GM23338 (cell line): ENCODE results near the gene PUM1. TPM values are rescaled to one million over a fixed set of nuclear protein-coding genes. Genes with fewer than 3 reads are reported as not detected.

Experiments
- ATAC-seq: fragments of 200-7000 bp; cut with Tn5 transposase; 3 replicates; pipeline ENCODE4 v1.9.1; 2020
- DNase-seq: peaks from one replicate; pipeline ENCODE4 v3.0.0-alpha.2; 2015; ENCODE audit warnings: low spot score
- H2AFZ ChIP-seq: fragments of 200-600 bp; sonication (generic); 2 replicates; pipeline ENCODE4 v1.8.0; 2016; ENCODE audit warnings: antibody characterized with exemption, mild to moderate bottlenecking, moderate library complexity
- H3F3A ChIP-seq: fragments of 200-600 bp; sonication (generic); replicated peaks from 2 replicates; pipeline ENCODE4 v1.8.0; 2017; ENCODE audit warnings: antibody characterized with exemption, mixed run types, low read depth
- H3K27ac ChIP-seq: fragments of 200-600 bp; sonication (generic); 2 replicates; pipeline ENCODE4 v1.6.1; 2016; ENCODE audit warnings: low read depth
- H3K27me3 ChIP-seq: fragments of 200-600 bp; sonication (generic); 2 replicates; pipeline ENCODE4 v1.8.0; 2016; ENCODE audit warnings: mild to moderate bottlenecking, mixed run types, moderate library complexity; ENCODE audit not compliant: insufficient read depth
- H3K36me3 ChIP-seq: fragments of 200-600 bp; sonication (generic); 2 replicates; pipeline ENCODE4 v1.8.0; 2016; ENCODE audit warnings: mild to moderate bottlenecking; ENCODE audit not compliant: insufficient read depth
- H3K4me1 ChIP-seq: fragments of 200-600 bp; sonication (generic); 2 replicates; pipeline ENCODE4 v1.8.0; 2016; ENCODE audit warnings: mild to moderate bottlenecking, moderate library complexity; ENCODE audit not compliant: insufficient read depth
- H3K4me2 ChIP-seq: fragments of 200-600 bp; sonication (generic); 2 replicates; pipeline ENCODE4 v1.7.1; 2017; ENCODE audit warnings: mixed run types
- H3K4me3 ChIP-seq: fragments of 200-600 bp; sonication (generic); 2 replicates; pipeline ENCODE4 v1.6.1; 2016; ENCODE audit warnings: mixed run types
- H3K79me2 ChIP-seq: fragments of 200-600 bp; sonication (generic); replicated peaks from 2 replicates; pipeline ENCODE4 v1.8.0; 2017; ENCODE audit warnings: mild to moderate bottlenecking; ENCODE audit not compliant: insufficient read depth
- H3K9me2 ChIP-seq: fragments of 200-600 bp; sonication (generic); 2 replicates; pipeline ENCODE4 v1.8.0; 2017; ENCODE audit not compliant: insufficient read depth
- H4K20me1 ChIP-seq: fragments of 200-600 bp; sonication (generic); replicated peaks from 2 replicates; pipeline ENCODE4 v1.8.0; 2017; ENCODE audit warnings: mild to moderate bottlenecking; ENCODE audit not compliant: insufficient read depth
- H3K27ac Mint-ChIP-seq: 2 replicates; pipeline ENCODE4 v1.8.0; 2020; ENCODE audit warnings: inconsistent platforms, mild to moderate bottlenecking, moderate library complexity, mixed read lengths
- H3K27me3 Mint-ChIP-seq: 3 replicates; pipeline ENCODE4 v1.8.0; 2022; ENCODE audit warnings: low read depth, mild to moderate bottlenecking, moderate library complexity, mixed read lengths, inconsistent platforms; ENCODE audit not compliant: insufficient read depth, poor library complexity
- H3K36me3 Mint-ChIP-seq: 3 replicates; pipeline ENCODE4 v1.8.0; 2021; ENCODE audit warnings: low read depth, mild to moderate bottlenecking, inconsistent platforms, moderate library complexity, mixed read lengths
- H3K4me1 Mint-ChIP-seq: 3 replicates; pipeline ENCODE4 v1.8.0; 2020; ENCODE audit warnings: mild to moderate bottlenecking, inconsistent platforms, mixed read lengths
- H3K4me3 Mint-ChIP-seq: 3 replicates; pipeline ENCODE4 v1.8.0; 2021; ENCODE audit warnings: moderate library complexity, mild to moderate bottlenecking, inconsistent platforms, mixed read lengths
- H3K9me3 Mint-ChIP-seq: 3 replicates; pipeline ENCODE4 v1.8.0; 2020; ENCODE audit warnings: moderate library complexity, mild to moderate bottlenecking, inconsistent platforms, mixed read lengths
- CREB1 ChIP-seq: fragments of 250-450 bp; sonication (Bioruptor Pico); IDR thresholded peaks from 2 replicates; pipeline ENCODE4 v1.5.0; 2020; ENCODE audit warnings: low read depth, mild to moderate bottlenecking, moderate library complexity
- CTCF ChIP-seq, 2 experiments: fragments of 200-600 bp in 1 of 2; sonication (generic) in 1 of 2; conservative IDR thresholded peaks; 2 replicates each; pipeline versions ENCODE4 v1.5.1 to v1.6.1; 2016 to 2017; ENCODE audit warnings: antibody characterized with exemption in 2 of 2, low read depth in 2 of 2, mild to moderate bottlenecking in 2 of 2, moderate library complexity in 1 of 2
- EZH2 ChIP-seq: fragments of 200-600 bp; sonication (generic); IDR thresholded peaks from one replicate; pipeline ENCODE4 v1.8.0; 2017; ENCODE audit warnings: antibody characterized with exemption, mild to moderate bottlenecking, low read depth; ENCODE audit not compliant: unreplicated experiment
- EZH2phosphoT487 ChIP-seq: fragments of 200-600 bp; sonication (generic); IDR thresholded peaks from one replicate; pipeline ENCODE4 v1.8.1; 2018; ENCODE audit warnings: antibody characterized with exemption; ENCODE audit not compliant: unreplicated experiment
- JUNB ChIP-seq: IDR thresholded peaks from one replicate; pipeline ENCODE4 v1.6.1; 2016; ENCODE audit warnings: antibody characterized with exemption; ENCODE audit not compliant: unreplicated experiment
- NANOG ChIP-seq: IDR thresholded peaks from 2 replicates; pipeline ENCODE4 v1.6.1; 2016; ENCODE audit warnings: antibody characterized with exemption, borderline replicate concordance
- POLR2AphosphoS5 ChIP-seq: IDR thresholded peaks from 2 replicates; pipeline ENCODE4 v1.6.1; 2016; ENCODE audit warnings: antibody characterized with exemption, low read depth
- STAT1 ChIP-seq: IDR thresholded peaks from one replicate; pipeline ENCODE4 v1.6.1; 2016; ENCODE audit warnings: antibody characterized with exemption; ENCODE audit not compliant: unreplicated experiment
- ZNF114 ChIP-seq: fragments of 250-450 bp; sonication (Bioruptor Pico); IDR thresholded peaks from 2 replicates; pipeline ENCODE4 v1.5.0; 2020; ENCODE audit warnings: mild to moderate bottlenecking, moderate library complexity
- ZNF331 ChIP-seq: fragments of 250-450 bp; sonication (Bioruptor Pico); IDR thresholded peaks from 2 replicates; pipeline ENCODE4 v1.5.0; 2020; ENCODE audit warnings: low read depth, mild to moderate bottlenecking, moderate library complexity
- polyA plus RNA-seq: library from polyadenylated mRNA; unstranded; fragments of >200 nt; fragmentation: Nextera tagmentation; extraction: Ambion mirVana; gene quantifications from 2 replicates; pipeline ENCODE4 v1.2.1, GENCODE V29; 2016
- total RNA-seq: library from RNA; depleted of rRNA; stranded (reverse); fragments of >200 nt; shearing (Covaris generic); gene quantifications from 2 replicates; pipeline ENCODE4 v1.2.3, GENCODE V29; 2014
- TF ChIP-seq, protein P1 (sequence below): IDR thresholded peaks from one replicate; pipeline ENCODE4 v1.6.1; 2018; ENCODE audit warnings: antibody characterized with exemption; ENCODE audit not compliant: unreplicated experiment
- TF ChIP-seq, protein P2 (sequence below): fragments of 250-450 bp; sonication (Bioruptor Pico); IDR thresholded peaks from 2 replicates; pipeline ENCODE4 v1.5.0; 2020; ENCODE audit warnings: mild to moderate bottlenecking, moderate library complexity
- TF ChIP-seq, protein P3 (sequence below): IDR thresholded peaks from 2 replicates; pipeline ENCODE4 v1.6.1; 2016; ENCODE audit warnings: antibody characterized with exemption

Gene PUM1
- total and polyA plus RNA-seq, 2 experiments from 2014 or later, result 44.4 to 117 TPM

DNA sequence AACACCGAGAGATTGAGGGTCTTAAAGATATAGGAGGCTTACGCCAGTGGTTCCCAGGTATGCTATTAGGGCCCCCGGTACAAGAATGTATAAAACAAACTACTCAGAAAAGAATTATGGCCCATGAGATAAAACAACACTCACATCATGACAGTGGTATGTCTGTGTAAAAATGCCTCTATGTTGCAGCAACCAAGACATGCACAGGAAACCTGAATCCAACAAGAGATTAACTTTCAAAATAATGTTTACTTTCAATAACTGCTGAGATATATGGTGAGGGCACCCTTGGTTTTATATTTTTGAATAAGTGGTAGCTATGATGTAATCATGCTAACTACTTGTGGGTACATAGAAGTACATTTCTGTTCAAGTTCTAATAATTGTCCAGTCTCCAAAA lies 74.9 kb downstream of the PUM1 start:
- no peak overlapping the region for H3K27ac ChIP-seq
- Mint-ChIP-seq H3K4me1 (peaks cover 32% of the 10 kb centered on the region), H3K27ac (no peak overlapping the region), H3K36me3 (peaks cover 54% of the 10 kb centered on the region), H3K9me3 (no peaks in the 10 kb centered on the region), H3K27me3 (peaks cover 2% of the 10 kb centered on the region), H3K4me3 (no peak overlapping the region)
- H2AFZ ChIP-seq, result no peak overlapping the region
- TF ChIP-seq CREB1 (CRISPR knock-in tag) (no peak), ZNF331 (CRISPR knock-in tag) (no peak), POLR2AphosphoS5 (no peak), NANOG (no peak), EZH2phosphoT487 (no peak), CTCF (conservative IDR thresholded peaks at IDR 0.05; ENCODE audit: low read depth in 2 of 2) (no peak), JUNB (no peak), EZH2 (no peak), ZNF114 (CRISPR knock-in tag) (no peak), STAT1 (no peak)
- TF ChIP-seq, protein P1, sequence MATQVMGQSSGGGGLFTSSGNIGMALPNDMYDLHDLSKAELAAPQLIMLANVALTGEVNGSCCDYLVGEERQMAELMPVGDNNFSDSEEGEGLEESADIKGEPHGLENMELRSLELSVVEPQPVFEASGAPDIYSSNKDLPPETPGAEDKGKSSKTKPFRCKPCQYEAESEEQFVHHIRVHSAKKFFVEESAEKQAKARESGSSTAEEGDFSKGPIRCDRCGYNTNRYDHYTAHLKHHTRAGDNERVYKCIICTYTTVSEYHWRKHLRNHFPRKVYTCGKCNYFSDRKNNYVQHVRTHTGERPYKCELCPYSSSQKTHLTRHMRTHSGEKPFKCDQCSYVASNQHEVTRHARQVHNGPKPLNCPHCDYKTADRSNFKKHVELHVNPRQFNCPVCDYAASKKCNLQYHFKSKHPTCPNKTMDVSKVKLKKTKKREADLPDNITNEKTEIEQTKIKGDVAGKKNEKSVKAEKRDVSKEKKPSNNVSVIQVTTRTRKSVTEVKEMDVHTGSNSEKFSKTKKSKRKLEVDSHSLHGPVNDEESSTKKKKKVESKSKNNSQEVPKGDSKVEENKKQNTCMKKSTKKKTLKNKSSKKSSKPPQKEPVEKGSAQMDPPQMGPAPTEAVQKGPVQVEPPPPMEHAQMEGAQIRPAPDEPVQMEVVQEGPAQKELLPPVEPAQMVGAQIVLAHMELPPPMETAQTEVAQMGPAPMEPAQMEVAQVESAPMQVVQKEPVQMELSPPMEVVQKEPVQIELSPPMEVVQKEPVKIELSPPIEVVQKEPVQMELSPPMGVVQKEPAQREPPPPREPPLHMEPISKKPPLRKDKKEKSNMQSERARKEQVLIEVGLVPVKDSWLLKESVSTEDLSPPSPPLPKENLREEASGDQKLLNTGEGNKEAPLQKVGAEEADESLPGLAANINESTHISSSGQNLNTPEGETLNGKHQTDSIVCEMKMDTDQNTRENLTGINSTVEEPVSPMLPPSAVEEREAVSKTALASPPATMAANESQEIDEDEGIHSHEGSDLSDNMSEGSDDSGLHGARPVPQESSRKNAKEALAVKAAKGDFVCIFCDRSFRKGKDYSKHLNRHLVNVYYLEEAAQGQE, result no peak
- TF ChIP-seq, protein P2, sequence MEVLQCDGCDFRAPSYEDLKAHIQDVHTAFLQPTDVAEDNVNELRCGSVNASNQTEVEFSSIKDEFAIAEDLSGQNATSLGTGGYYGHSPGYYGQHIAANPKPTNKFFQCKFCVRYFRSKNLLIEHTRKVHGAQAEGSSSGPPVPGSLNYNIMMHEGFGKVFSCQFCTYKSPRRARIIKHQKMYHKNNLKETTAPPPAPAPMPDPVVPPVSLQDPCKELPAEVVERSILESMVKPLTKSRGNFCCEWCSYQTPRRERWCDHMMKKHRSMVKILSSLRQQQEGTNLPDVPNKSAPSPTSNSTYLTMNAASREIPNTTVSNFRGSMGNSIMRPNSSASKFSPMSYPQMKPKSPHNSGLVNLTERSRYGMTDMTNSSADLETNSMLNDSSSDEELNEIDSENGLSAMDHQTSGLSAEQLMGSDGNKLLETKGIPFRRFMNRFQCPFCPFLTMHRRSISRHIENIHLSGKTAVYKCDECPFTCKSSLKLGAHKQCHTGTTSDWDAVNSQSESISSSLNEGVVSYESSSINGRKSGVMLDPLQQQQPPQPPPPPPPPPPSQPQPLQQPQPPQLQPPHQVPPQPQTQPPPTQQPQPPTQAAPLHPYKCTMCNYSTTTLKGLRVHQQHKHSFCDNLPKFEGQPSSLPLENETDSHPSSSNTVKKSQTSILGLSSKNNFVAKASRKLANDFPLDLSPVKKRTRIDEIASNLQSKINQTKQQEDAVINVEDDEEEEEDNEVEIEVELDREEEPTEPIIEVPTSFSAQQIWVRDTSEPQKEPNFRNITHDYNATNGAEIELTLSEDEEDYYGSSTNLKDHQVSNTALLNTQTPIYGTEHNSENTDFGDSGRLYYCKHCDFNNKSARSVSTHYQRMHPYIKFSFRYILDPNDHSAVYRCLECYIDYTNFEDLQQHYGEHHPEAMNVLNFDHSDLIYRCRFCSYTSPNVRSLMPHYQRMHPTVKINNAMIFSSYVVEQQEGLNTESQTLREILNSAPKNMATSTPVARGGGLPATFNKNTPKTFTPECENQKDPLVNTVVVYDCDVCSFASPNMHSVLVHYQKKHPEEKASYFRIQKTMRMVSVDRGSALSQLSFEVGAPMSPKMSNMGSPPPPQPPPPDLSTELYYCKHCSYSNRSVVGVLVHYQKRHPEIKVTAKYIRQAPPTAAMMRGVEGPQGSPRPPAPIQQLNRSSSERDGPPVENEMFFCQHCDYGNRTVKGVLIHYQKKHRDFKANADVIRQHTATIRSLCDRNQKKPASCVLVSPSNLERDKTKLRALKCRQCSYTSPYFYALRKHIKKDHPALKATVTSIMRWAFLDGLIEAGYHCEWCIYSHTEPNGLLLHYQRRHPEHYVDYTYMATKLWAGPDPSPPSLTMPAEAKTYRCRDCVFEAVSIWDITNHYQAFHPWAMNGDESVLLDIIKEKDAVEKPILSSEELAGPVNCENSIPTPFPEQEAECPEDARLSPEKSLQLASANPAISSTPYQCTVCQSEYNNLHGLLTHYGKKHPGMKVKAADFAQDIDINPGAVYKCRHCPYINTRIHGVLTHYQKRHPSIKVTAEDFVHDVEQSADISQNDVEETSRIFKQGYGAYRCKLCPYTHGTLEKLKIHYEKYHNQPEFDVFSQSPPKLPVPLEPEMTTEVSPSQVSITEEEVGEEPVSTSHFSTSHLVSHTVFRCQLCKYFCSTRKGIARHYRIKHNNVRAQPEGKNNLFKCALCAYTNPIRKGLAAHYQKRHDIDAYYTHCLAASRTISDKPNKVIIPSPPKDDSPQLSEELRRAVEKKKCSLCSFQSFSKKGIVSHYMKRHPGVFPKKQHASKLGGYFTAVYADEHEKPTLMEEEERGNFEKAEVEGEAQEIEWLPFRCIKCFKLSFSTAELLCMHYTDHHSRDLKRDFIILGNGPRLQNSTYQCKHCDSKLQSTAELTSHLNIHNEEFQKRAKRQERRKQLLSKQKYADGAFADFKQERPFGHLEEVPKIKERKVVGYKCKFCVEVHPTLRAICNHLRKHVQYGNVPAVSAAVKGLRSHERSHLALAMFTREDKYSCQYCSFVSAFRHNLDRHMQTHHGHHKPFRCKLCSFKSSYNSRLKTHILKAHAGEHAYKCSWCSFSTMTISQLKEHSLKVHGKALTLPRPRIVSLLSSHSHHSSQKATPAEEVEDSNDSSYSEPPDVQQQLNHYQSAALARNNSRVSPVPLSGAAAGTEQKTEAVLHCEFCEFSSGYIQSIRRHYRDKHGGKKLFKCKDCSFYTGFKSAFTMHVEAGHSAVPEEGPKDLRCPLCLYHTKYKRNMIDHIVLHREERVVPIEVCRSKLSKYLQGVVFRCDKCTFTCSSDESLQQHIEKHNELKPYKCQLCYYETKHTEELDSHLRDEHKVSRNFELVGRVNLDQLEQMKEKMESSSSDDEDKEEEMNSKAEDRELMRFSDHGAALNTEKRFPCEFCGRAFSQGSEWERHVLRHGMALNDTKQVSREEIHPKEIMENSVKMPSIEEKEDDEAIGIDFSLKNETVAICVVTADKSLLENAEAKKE (CRISPR knock-in tag), result no peak
- TF ChIP-seq, protein P3, sequence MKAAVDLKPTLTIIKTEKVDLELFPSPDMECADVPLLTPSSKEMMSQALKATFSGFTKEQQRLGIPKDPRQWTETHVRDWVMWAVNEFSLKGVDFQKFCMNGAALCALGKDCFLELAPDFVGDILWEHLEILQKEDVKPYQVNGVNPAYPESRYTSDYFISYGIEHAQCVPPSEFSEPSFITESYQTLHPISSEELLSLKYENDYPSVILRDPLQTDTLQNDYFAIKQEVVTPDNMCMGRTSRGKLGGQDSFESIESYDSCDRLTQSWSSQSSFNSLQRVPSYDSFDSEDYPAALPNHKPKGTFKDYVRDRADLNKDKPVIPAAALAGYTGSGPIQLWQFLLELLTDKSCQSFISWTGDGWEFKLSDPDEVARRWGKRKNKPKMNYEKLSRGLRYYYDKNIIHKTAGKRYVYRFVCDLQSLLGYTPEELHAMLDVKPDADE, result no peak
- peaks cover 11% of the 10 kb centered on the region for H3K4me1 ChIP-seq
- no peaks in the 10 kb centered on the region for H3K9me2 ChIP-seq
- ATAC-seq (no peak), DNase-seq (no peak)
- H3K4me2 ChIP-seq, result no peak overlapping the region
- H3K36me3 ChIP-seq, result peaks cover 8% of the 10 kb centered on the region; the same call in 1 of the 2 replicates
- no peak overlapping the region for H3K4me3 ChIP-seq
- H4K20me1 ChIP-seq, result peaks cover 65% of the 10 kb centered on the region
- peaks cover 100% of the 10 kb centered on the region for H3K79me2 ChIP-seq
- H3F3A ChIP-seq, result no peaks in the 10 kb centered on the region
- H3K27me3 ChIP-seq, result no peaks in the 10 kb centered on the region
